IPS-NIHi11 (cell line): ENCODE results near the gene USP8.
"Not testable (repeated sequence)": the region's sequence is repeated elsewhere in the genome, so short reads cannot be mapped to it uniquely, and the experiment has no call there.

Source experiments
- DNase-seq: peaks from one replicate; pipeline ENCODE4 v3.0.0; 2012; ENCODE audit warnings: mixed read lengths, low spot score

The USP8 gene

DNA sequence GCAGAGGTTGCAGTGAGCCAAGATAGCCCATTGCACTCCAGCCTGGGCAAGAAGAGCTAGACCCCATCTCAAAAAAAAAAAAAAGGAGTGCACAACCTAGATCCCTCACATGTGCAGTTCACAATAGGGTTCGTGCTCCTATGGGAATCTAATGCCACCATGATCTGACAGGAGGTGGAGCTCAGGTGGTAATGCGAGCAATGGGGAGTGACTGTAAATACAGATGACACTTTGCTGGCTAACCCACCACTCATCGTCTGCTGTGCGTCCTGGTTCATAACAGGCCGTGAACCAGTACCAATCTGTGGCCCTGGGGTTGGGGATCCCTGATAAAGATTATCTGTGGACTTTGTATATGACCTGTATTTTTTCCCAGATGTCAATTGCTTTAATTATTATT is 16.7 kb downstream of the USP8 start:
- DNase-seq, result no peak

DNA sequence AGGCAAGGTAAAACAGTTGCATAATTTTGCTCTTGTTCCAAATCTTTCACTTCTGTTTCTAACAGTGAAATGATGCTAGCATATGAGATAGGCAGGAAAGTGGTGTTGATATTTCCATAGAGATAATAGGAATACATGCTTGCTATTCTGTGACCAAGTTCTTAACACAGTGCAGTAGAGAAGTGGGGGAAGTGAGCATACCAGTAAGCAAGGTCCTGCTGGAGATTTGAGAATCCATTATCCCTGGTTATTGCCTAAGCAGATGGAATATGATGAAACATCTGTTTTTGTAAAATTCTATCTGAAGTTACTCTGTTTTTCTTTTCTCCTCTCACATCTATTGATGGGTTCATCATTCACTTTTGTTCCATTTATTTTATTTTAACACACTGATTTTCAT is 28.7 kb downstream of the USP8 start:
- no peak for DNase-seq

DNA sequence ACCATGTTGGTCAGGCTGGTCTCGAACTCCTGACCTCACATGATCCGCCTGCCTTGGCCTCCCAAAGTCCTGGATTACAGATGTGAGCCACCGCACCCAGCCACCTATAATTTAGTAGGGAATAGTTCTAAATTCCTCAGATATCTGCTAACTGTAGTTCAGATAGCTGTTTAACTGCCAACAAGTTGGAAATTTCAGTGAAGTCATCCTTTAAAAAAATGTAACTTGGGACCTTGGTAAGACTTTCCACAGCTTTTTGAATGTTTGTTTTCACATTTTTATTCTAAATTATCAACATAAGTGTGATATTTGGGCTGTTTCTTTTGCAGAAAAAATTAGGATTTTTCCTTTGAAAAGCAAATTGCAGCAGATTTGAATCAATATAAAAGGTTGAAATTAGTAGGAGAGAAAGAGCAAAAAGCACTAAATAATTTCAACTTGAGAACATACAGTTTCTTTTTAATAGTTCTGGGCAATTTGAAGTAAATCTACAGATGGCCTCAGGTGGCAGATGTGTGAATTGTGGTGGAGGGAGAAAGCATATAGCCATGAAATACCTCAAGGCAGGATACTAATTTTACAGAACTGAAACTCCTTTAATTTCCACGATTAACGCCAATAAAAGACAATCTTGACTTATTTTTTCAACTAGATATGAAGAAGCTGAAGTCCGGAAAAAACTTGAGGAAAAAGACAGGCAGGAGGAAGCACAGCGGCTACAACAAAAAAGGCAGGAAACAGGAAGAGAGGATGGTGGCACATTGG is 34.3 kb downstream of the USP8 start:
- DNase-seq, result no peak

DNA sequence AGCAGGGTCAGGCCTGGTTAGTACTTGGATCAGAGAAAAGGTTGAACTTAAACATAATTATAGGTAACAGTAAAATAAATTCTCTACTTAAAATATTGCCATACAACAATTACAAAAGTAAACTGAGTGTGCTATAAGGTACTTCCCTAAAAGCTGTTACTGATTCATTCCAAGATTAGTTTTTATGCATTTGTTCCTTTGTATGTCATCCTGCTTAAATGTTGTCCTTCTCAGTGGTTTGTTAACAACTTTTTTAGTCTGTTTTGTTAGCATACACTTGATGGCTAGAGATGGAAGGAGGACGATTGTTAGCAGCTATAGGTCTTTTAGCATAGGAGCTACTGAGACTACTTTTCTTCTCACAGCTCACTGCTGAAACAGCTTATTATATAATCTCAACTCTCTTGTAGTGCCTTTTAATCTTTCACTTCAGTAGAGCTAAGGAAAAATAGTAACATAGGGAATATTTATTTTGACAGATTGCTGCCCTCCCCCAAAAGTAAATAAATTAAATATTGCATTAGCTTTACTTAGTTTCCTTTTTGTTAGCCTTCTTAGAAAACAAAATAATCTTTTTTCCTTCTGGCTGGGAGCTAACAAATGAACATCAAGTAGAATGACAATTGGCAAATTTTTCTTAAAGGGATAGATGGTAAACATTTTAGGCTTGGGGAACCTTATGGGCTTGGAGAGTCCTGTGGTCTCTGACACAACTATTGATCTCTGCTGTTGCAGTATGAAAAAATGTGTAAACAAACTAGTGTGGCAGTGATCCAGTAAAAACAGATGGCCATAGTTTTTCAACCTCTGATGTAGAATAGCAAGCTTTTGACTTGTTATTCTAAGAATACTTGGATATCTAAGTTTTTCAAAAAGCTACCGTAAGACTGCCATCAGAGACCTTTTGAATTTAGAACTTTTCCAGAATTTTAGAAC is 39.5 kb downstream of the USP8 start:
- no peak for DNase-seq

GRCh38 chr15:50471072-50471471 is 46.9 kb downstream of the USP8 start:
- DNase-seq, result no peak

DNA sequence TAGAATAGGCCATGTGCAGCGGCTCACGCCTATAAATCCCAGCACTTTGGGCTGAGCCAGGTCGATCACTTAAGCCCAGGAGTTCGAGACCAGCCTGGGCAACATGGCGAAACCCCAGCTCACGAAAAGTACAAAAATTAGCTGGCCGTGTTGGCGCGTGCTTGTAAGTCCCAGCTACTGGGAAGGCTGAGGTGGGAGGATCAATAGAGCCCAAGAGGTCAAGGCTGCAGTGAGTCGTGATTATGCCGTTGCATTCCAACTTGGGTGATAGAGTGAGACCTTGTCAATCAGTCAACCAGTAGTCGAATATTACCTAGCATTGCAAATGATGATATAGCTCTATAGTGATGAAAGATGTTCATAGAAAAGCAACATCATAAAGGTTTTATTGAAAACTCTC is 51.9 kb downstream of the USP8 start:
- no peak for DNase-seq

- DNase-seq, result no peak
Observed at GRCh38 chr15:50484781-50485180, 60.6 kb downstream of the USP8 start.

- no peak for DNase-seq
Observed at GRCh38 chr15:50485389-50485788, 61.2 kb downstream of the USP8 start.

DNA sequence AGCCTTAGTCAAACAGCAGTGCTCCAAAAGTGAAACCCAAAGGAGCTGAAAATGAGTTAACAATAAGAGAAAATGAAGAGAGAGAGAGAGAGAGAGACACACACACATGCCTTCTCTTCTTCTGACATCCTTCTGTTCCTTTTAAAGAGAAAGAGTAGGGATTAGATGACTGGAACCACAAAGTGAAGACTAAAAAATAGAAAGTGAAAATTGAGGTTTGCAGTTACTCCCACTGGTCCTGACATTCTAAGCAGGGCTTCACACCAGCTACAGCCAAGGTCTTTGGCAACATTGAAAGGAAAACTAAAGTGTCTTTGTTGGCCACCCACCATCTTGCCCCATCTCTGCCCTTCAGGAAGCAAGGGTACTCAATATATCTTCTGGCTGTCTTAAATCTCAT is 63.1 kb downstream of the USP8 start:
- no peak for DNase-seq

GRCh38 chr15:50493625-50494024 is 69.4 kb downstream of the USP8 start:
- no peak for DNase-seq

DNA sequence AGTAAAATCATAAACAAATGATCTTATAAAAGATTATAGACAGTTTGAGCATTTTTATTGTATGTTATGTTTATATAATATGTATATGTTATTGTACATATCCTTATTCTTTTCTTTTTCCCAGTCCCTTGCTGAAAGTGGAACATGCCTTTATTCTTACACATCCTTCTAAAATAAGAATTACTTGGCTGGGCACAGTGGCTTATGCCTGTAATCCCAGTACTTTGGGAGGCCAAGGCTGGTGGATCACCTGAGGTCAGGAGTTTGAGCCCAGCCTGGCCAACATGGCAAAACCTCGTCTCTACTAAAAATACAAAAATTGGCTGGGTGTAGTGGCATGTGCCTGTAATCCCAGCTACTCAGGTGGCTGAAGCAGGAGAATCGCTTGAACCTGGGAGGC is 70.3 kb downstream of the USP8 start:
- DNase-seq, result not testable (repeated sequence)

DNA sequence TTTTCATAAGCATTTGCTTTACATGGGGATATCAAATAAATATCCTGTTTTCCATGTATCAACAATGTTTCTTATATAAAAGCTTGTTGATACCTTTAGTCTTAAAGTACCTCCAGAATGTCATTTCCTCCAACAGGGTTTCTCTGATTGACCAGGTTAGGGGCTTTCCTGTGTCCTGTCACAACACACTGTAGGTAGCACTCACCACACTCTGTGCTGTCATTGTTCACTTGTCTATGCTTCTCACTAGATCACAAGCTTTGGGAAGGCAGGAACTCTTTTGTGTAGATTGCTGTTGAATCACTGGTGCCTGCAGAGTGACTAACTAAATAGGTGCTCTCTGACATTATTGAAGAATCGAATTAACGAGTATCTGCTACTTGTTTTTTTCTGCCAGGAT is 72.5 kb downstream of the USP8 start:
- no peak for DNase-seq

- no peak for DNase-seq
Observed at GRCh38 chr15:50500352-50500751, 76.1 kb downstream of the USP8 start.

- DNase-seq, result no peak
Observed at GRCh38 chr15:50501815-50502214, 77.6 kb downstream of the USP8 start.

DNA sequence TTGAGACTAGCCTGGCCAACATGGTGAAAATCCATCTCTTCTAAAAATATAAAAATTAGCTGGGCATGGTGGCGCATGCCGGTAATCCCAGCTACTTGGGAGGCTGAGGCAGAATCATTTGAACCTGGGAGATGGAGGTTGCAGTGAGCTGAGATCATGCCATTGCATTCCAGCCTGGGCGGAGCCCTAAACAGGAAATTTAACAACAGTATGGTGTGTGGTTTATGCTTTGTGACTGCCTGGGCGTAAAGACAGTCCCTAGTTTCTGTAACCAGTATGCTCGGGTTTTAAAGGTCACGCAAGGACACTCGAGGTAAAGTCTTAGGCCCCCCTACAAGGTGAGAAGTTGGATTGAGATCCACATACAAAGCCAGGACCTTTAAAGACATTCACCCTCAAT is 78.9 kb downstream of the USP8 start:
- DNase-seq, result no peak

DNA sequence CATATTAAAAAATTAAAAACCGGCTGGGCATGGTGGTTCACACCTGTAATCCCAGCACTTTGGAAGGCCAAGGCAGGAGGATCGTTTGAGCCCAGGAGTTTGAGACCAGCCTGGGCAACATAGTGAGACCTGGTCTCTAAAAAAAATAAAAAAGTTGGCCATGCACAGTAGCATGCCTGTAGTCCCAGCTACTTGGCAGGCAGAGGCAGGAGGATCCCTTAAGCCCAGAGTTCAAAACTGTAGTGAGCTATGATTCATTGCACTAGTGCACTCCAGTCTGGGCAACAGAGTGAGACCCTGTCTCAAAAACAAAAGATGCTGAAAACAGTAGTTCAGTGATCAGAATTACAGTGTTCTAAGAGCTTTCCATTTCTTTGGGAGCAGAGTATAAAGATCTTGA is 81.5 kb downstream of the USP8 start:
- not testable (repeated sequence) for DNase-seq

DNA sequence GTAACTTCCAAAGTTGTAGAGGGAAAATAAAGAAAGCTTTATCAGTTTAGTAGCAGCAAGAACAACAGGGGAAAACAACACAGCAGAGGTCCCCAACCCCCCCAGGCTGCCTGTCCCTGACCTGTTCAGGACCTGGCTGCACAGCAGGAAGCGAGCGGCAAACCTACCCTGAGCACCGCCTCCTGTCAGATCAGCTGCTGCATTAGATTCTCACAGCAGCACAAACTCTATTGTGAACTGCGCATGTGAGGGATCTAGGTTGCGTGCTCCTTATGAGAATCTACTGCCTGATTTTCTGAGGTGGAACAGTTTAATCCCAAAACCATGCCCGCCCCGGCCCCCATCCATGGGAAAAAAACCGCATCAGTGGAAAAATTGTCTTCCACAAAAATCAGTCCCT is 81.9 kb downstream of the USP8 start:
- DNase-seq, result peak; percentile 43

DNA sequence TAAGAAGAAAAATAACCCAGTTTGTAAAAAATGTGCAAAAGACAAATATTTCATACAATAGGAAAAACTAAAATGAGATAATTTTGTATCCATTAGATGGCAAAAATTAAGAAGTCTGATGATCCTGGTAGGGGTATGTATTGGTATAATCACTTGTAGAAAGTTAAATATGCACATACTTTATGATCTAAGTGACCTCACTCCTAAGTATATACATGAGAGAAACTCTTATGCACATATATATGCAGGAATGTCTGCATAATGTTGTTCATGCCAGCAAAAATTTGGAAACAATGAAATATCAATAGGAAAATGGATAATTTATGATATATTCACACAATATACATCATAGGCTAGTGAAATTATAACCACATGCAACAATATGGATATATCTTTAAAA is 88.8 kb downstream of the USP8 start:
- DNase-seq, result no peak

GRCh38 chr15:50519740-50520425 is 95.7 kb downstream of the USP8 start:
- no peak for DNase-seq

- no peak for DNase-seq
Observed at GRCh38 chr15:50523851-50524251, 99.6 kb downstream of the USP8 start.

GRCh38 chr15:50531163-50531562 is 107.0 kb downstream of the USP8 start:
- no peak for DNase-seq

DNA sequence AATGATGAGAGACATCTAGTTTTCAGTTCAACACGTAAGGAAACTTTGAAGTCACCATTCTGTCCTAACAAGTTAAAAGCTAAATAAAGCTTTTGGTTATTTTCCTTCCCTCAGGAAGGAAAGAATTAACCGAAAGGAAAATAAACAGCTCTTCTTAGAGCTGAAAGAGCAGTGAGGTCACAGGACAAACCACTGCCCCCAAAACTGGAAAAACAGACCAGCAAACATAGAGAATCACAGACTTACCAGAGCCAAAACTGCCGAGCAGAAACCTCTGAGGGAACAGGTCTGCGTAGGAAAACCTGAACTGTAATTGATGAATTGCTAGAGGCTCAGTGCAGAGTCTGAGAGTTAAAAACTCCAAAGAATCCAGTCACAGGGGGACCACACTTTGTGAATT is 107.6 kb downstream of the USP8 start:
- DNase-seq, result no peak

DNA sequence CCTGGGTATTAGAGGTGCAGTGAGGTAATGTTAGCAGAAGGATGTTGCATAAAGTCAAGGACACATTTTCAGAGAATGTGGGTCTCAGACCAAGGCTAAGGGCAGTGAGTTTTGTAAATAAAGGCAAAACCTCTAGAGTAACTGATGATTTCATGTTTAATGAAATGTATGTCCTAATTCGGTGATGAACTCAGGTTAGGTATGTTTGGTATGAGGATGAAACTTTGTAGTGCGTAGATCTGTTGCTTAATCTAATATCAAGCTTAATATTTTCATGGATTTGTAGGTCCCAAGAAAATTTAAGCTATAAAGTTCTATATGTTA is 118.6 kb downstream of the USP8 start:
- DNase-seq, result no peak
